ENCODE results near the gene MYL9. TPM values are rescaled to one million over a fixed set of nuclear protein-coding genes. Genes with fewer than 3 reads are reported as not detected.

The MYL9 gene
- total and polyA plus RNA-seq, 2 experiments from 2014 or later: 29.7 to 100 TPM

DNA sequence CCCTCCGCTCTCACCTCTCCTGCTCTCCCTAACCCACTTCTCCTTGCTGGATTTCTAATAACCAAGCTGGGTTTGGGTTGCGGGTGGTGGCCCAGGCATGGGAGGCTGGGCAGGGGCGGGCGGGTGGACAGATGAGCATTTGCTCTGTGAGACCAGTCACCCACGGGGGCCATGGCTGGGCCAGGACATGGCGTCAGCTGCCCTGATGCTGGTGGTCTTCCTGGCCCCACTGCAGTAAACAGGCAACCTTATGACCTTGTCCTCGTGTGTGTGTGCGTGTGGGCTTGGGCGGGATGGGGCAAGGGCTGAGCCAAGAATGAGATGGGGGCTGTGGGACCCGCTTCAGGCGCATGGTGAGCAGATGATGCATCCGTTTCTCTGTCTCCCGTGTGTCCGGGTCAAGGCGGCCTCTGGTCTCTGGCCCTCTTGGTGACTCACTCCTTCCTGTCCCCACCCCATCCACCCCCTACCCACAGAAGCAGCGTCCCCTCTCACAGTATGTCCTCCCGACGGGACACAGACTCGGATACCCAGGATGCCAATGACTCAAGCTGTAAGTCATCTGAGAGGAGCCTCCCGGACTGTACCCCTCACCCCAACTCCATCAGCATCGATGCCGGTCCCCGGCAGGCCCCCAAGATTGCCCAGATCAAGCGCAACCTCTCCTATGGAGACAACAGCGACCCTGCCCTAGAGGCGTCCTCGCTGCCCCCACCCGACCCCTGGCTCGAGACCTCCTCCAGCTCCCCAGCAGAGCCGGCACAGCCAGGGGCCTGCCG lies 41.4 kb upstream of the MYL9 start:
- Histone ChIP-seq H3K36me3 (ENCODE audit: insufficient read depth) (peaks cover 7% of the 10 kb centered on the region), H3F3A (replicated peaks; ENCODE audit: low read depth) (no peaks in the 10 kb centered on the region), H3K4me3 (no peak overlapping the region), H3K9me2 (ENCODE audit: insufficient read depth) (no peaks in the 10 kb centered on the region), H3K27ac (ENCODE audit: low read depth) (no peak overlapping the region), H3K4me2 (no peak overlapping the region), H4K20me1 (replicated peaks; ENCODE audit: insufficient read depth) (peaks cover 7% of the 10 kb centered on the region), H2AFZ (no peak overlapping the region), H3K27me3 (ENCODE audit: insufficient read depth) (no peaks in the 10 kb centered on the region), H3K79me2 (replicated peaks; ENCODE audit: insufficient read depth) (no peaks in the 10 kb centered on the region), H3K4me1 (ENCODE audit: insufficient read depth) (no peaks in the 10 kb centered on the region)
- no peak overlapping the region for H3K4me3 Mint-ChIP-seq
- peaks cover 8% of the 10 kb centered on the region for H3K27me3 Mint-ChIP-seq (ENCODE audit: insufficient read depth, low read depth, poor library complexity)
- ATAC-seq: no peak
- H3K4me1 Mint-ChIP-seq: no peaks in the 10 kb centered on the region; the same call in 2 of the 3 replicates
- no peaks in the 10 kb centered on the region for H3K9me3 Mint-ChIP-seq
- H3K27ac Mint-ChIP-seq: no peak overlapping the region
- peaks cover 42% of the 10 kb centered on the region for H3K36me3 Mint-ChIP-seq (ENCODE audit: low read depth)
- no peak for DNase-seq (ENCODE audit: low spot score)
- TF ChIP-seq EZH2phosphoT487 (IDR thresholded peaks at IDR 0.05; ENCODE audit: unreplicated experiment): no peak
- TF ChIP-seq, protein P1, sequence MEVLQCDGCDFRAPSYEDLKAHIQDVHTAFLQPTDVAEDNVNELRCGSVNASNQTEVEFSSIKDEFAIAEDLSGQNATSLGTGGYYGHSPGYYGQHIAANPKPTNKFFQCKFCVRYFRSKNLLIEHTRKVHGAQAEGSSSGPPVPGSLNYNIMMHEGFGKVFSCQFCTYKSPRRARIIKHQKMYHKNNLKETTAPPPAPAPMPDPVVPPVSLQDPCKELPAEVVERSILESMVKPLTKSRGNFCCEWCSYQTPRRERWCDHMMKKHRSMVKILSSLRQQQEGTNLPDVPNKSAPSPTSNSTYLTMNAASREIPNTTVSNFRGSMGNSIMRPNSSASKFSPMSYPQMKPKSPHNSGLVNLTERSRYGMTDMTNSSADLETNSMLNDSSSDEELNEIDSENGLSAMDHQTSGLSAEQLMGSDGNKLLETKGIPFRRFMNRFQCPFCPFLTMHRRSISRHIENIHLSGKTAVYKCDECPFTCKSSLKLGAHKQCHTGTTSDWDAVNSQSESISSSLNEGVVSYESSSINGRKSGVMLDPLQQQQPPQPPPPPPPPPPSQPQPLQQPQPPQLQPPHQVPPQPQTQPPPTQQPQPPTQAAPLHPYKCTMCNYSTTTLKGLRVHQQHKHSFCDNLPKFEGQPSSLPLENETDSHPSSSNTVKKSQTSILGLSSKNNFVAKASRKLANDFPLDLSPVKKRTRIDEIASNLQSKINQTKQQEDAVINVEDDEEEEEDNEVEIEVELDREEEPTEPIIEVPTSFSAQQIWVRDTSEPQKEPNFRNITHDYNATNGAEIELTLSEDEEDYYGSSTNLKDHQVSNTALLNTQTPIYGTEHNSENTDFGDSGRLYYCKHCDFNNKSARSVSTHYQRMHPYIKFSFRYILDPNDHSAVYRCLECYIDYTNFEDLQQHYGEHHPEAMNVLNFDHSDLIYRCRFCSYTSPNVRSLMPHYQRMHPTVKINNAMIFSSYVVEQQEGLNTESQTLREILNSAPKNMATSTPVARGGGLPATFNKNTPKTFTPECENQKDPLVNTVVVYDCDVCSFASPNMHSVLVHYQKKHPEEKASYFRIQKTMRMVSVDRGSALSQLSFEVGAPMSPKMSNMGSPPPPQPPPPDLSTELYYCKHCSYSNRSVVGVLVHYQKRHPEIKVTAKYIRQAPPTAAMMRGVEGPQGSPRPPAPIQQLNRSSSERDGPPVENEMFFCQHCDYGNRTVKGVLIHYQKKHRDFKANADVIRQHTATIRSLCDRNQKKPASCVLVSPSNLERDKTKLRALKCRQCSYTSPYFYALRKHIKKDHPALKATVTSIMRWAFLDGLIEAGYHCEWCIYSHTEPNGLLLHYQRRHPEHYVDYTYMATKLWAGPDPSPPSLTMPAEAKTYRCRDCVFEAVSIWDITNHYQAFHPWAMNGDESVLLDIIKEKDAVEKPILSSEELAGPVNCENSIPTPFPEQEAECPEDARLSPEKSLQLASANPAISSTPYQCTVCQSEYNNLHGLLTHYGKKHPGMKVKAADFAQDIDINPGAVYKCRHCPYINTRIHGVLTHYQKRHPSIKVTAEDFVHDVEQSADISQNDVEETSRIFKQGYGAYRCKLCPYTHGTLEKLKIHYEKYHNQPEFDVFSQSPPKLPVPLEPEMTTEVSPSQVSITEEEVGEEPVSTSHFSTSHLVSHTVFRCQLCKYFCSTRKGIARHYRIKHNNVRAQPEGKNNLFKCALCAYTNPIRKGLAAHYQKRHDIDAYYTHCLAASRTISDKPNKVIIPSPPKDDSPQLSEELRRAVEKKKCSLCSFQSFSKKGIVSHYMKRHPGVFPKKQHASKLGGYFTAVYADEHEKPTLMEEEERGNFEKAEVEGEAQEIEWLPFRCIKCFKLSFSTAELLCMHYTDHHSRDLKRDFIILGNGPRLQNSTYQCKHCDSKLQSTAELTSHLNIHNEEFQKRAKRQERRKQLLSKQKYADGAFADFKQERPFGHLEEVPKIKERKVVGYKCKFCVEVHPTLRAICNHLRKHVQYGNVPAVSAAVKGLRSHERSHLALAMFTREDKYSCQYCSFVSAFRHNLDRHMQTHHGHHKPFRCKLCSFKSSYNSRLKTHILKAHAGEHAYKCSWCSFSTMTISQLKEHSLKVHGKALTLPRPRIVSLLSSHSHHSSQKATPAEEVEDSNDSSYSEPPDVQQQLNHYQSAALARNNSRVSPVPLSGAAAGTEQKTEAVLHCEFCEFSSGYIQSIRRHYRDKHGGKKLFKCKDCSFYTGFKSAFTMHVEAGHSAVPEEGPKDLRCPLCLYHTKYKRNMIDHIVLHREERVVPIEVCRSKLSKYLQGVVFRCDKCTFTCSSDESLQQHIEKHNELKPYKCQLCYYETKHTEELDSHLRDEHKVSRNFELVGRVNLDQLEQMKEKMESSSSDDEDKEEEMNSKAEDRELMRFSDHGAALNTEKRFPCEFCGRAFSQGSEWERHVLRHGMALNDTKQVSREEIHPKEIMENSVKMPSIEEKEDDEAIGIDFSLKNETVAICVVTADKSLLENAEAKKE (CRISPR knock-in tag; IDR thresholded peaks at IDR 0.05): no peak
- no peak for TF ChIP-seq POLR2AphosphoS5 (IDR thresholded peaks at IDR 0.05; ENCODE audit: low read depth)
- no peak for TF ChIP-seq JUNB (IDR thresholded peaks at IDR 0.05; ENCODE audit: unreplicated experiment)
- TF ChIP-seq, protein P2, sequence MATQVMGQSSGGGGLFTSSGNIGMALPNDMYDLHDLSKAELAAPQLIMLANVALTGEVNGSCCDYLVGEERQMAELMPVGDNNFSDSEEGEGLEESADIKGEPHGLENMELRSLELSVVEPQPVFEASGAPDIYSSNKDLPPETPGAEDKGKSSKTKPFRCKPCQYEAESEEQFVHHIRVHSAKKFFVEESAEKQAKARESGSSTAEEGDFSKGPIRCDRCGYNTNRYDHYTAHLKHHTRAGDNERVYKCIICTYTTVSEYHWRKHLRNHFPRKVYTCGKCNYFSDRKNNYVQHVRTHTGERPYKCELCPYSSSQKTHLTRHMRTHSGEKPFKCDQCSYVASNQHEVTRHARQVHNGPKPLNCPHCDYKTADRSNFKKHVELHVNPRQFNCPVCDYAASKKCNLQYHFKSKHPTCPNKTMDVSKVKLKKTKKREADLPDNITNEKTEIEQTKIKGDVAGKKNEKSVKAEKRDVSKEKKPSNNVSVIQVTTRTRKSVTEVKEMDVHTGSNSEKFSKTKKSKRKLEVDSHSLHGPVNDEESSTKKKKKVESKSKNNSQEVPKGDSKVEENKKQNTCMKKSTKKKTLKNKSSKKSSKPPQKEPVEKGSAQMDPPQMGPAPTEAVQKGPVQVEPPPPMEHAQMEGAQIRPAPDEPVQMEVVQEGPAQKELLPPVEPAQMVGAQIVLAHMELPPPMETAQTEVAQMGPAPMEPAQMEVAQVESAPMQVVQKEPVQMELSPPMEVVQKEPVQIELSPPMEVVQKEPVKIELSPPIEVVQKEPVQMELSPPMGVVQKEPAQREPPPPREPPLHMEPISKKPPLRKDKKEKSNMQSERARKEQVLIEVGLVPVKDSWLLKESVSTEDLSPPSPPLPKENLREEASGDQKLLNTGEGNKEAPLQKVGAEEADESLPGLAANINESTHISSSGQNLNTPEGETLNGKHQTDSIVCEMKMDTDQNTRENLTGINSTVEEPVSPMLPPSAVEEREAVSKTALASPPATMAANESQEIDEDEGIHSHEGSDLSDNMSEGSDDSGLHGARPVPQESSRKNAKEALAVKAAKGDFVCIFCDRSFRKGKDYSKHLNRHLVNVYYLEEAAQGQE (IDR thresholded peaks at IDR 0.05; ENCODE audit: unreplicated experiment): no peak
- no peak for TF ChIP-seq STAT1 (IDR thresholded peaks at IDR 0.05; ENCODE audit: unreplicated experiment)
- TF ChIP-seq, protein P3, sequence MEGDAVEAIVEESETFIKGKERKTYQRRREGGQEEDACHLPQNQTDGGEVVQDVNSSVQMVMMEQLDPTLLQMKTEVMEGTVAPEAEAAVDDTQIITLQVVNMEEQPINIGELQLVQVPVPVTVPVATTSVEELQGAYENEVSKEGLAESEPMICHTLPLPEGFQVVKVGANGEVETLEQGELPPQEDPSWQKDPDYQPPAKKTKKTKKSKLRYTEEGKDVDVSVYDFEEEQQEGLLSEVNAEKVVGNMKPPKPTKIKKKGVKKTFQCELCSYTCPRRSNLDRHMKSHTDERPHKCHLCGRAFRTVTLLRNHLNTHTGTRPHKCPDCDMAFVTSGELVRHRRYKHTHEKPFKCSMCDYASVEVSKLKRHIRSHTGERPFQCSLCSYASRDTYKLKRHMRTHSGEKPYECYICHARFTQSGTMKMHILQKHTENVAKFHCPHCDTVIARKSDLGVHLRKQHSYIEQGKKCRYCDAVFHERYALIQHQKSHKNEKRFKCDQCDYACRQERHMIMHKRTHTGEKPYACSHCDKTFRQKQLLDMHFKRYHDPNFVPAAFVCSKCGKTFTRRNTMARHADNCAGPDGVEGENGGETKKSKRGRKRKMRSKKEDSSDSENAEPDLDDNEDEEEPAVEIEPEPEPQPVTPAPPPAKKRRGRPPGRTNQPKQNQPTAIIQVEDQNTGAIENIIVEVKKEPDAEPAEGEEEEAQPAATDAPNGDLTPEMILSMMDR (conservative IDR thresholded peaks at IDR 0.05; ENCODE audit: low read depth in 2 of 2): no peak
- no peak for TF ChIP-seq ZNF331 (CRISPR knock-in tag; IDR thresholded peaks at IDR 0.05; ENCODE audit: low read depth)
- TF ChIP-seq NANOG (IDR thresholded peaks at IDR 0.05; ENCODE audit: borderline replicate concordance): no peak
- TF ChIP-seq CREB1 (CRISPR knock-in tag; IDR thresholded peaks at IDR 0.05; ENCODE audit: low read depth): no peak
- TF ChIP-seq EZH2 (IDR thresholded peaks at IDR 0.05; ENCODE audit: low read depth, unreplicated experiment): no peak
- no peak for TF ChIP-seq ZNF114 (CRISPR knock-in tag; IDR thresholded peaks at IDR 0.05)
- TF ChIP-seq, protein P4, sequence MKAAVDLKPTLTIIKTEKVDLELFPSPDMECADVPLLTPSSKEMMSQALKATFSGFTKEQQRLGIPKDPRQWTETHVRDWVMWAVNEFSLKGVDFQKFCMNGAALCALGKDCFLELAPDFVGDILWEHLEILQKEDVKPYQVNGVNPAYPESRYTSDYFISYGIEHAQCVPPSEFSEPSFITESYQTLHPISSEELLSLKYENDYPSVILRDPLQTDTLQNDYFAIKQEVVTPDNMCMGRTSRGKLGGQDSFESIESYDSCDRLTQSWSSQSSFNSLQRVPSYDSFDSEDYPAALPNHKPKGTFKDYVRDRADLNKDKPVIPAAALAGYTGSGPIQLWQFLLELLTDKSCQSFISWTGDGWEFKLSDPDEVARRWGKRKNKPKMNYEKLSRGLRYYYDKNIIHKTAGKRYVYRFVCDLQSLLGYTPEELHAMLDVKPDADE (IDR thresholded peaks at IDR 0.05): no peak

All from GM23338 (cell line).